Measurements from ENCODE around the gene SVBP.

The SVBP gene

DNA sequence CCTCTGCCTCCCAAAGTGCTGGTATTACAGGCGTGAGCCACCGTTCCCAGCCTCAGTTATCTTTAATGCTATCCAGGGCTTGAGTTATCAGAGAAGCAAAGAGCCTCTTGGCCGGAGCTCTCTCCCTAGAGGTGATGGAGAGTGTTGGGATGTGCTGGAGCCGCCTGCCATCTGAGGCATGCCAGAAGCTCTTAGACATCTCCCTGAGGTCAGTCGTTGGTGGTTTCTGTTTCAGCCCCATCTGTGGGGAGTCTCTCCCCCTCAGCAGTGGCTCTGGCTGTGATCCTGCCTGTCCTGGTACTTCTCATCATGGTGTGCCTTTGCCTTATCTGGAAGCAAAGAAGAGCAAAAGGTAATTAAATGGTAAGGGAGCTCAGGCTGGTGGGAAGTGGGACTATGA, 17.6 kb upstream of the SVBP start:
- no peak overlapping the region for H3K4me3 ChIP-seq (ENCODE audit: low read depth, low read length)
- POLR2A ChIA-PET, result no interaction called here
- DNase-seq (ENCODE audit: low read depth, low spot score), result no peak
- CTCF ChIA-PET, result interaction anchor here (0.9 to 1.6 kb wide), 3 partner anchors 10 to 29 kb away, joined by 3 to 7 read pairs (median 3); no protein-coding TSS in a partner anchor
- TF ChIP-seq, protein P1, sequence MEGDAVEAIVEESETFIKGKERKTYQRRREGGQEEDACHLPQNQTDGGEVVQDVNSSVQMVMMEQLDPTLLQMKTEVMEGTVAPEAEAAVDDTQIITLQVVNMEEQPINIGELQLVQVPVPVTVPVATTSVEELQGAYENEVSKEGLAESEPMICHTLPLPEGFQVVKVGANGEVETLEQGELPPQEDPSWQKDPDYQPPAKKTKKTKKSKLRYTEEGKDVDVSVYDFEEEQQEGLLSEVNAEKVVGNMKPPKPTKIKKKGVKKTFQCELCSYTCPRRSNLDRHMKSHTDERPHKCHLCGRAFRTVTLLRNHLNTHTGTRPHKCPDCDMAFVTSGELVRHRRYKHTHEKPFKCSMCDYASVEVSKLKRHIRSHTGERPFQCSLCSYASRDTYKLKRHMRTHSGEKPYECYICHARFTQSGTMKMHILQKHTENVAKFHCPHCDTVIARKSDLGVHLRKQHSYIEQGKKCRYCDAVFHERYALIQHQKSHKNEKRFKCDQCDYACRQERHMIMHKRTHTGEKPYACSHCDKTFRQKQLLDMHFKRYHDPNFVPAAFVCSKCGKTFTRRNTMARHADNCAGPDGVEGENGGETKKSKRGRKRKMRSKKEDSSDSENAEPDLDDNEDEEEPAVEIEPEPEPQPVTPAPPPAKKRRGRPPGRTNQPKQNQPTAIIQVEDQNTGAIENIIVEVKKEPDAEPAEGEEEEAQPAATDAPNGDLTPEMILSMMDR (IDR thresholded peaks at IDR 0.05; ENCODE audit: insufficient read depth, low read length, missing control alignments), result no peak

DNA sequence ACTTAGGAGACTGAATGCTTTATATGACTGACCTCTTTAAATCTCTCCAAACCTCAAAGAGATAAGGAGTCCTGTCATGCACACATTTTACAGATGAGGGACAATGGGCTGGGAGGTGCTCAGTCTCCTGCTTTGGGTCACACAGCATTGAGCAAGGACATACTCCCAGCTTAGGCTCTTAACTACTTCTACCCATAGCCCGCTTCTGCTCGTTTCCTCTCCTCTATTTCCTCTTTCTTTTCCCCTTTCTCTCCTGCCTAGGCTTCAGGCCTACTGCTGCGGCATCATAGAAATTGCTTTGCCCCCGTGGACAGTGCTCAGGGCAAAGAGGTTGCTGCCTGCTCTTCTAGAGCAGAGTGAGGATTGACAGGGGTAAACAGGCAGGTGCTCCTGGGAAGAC, 16.8 kb upstream of the SVBP start:
- POLR2A ChIA-PET, result no interaction called here
- H3K4me3 ChIP-seq (ENCODE audit: low read depth, low read length), result no peak overlapping the region
- TF ChIP-seq, protein P1 (IDR thresholded peaks at IDR 0.05; ENCODE audit: insufficient read depth, low read length, missing control alignments), result no peak
- CTCF ChIA-PET, result interaction anchor here (1.0 kb wide), 1 partner anchor 30 kb away, joined by 3 read pairs; no protein-coding TSS in a partner anchor
- no peak for DNase-seq (ENCODE audit: low read depth, low spot score)

DNA sequence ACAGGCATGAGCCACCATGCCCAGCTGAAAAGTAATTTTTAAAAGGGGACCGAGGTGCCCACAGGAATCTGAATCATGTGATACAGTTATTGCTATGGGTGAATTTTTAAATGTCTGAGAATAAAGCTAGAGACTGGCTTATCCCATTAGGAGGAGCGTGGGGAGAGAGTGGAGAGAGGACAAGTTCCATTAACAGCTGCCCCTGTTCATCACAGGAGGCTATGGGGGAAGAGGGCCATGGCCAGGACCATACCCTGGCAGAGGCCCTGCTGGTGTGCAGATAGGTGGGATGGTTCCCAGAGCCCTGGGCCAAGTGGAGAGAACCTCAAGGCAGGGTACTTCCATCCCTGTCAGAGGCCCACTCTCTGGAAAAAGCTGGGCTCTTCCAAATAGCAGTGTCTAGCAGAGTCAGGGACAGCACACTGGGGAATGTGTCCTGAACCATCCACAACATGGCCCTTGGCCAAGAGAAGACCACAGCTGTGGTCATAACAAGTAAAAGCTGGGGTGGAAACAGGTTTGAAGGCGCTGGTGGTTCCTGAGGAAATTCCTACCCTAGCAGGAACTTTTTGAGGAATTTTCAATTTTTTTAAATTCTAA, 15.5 kb upstream of the SVBP start:
- TF ChIP-seq, protein P1 (IDR thresholded peaks at IDR 0.05; ENCODE audit: insufficient read depth, low read length, missing control alignments), result no peak
- POLR2A ChIA-PET, result no interaction called here

DNA sequence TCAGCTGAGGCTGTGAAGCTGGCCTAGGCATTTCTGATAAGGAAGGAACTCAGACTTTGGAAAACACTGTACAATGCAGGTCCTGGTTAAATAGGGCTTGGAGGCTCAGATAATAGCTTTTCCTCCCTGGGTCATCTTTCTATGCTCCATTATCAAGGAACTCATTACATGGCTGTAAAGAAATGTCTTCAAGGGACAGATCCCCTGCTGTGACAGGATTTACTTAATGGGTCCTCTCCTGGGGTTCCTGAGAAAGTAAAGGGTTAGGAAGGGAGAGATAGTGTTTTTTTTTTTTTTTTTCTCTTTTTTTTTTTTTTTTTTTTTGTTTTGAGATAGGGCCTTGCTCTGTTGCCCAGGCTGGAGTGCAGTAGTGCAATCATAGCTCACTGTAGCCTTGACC, 14.1 kb upstream of the SVBP start:
- CTCF ChIA-PET, result interaction anchor here (1.9 kb wide), 1 partner anchor 15 kb away, joined by 8 read pairs; the partner anchor contains the start of gene ZNF691
- no peak overlapping the region for H3K4me3 ChIP-seq (ENCODE audit: low read depth, low read length)
- POLR2A ChIA-PET, result no interaction called here
- no peak for DNase-seq (ENCODE audit: low read depth, low spot score)
- TF ChIP-seq, protein P1 (IDR thresholded peaks at IDR 0.05; ENCODE audit: insufficient read depth, low read length, missing control alignments), result no peak

More for the DNA sequence above, 15.5 kb upstream of the SVBP start:
- CTCF ChIA-PET, result interaction anchor here (0.7 to 1.3 kb wide), 2 partner anchors 14 to 55 kb away, joined by 3 to 7 read pairs; partner anchors contain the start of gene ZNF691
- DNase-seq (ENCODE audit: low read depth, low spot score), result no peak
- H3K4me3 ChIP-seq (ENCODE audit: low read depth, low read length), result no peak overlapping the region

DNA sequence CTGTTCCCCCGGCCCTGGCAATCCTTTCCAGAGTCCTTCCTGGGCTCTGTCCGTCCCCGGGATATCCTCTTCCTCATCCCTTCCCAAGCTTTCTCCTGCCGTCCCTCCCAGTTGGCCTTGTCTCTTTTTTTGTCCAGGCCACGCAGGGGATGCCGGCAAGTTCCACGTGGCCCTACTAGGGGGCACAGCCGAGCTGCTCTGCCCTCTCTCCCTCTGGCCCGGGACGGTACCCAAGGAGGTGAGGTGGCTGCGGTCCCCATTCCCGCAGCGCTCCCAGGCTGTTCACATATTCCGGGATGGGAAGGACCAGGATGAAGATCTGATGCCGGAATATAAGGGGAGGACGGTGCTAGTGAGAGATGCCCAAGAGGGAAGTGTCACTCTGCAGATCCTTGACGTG, 13.4 kb upstream of the SVBP start:
- TF ChIP-seq, protein P1 (IDR thresholded peaks at IDR 0.05; ENCODE audit: insufficient read depth, low read length, missing control alignments), result no peak
- POLR2A ChIA-PET, result no interaction called here
- no peak for DNase-seq (ENCODE audit: low read depth, low spot score)
- H3K4me3 ChIP-seq (ENCODE audit: low read depth, low read length), result no peak overlapping the region
- CTCF ChIA-PET, result interaction anchor here (1.9 kb wide), 1 partner anchor 16 kb away, joined by 8 read pairs; the partner anchor contains the start of gene ZNF691

DNA sequence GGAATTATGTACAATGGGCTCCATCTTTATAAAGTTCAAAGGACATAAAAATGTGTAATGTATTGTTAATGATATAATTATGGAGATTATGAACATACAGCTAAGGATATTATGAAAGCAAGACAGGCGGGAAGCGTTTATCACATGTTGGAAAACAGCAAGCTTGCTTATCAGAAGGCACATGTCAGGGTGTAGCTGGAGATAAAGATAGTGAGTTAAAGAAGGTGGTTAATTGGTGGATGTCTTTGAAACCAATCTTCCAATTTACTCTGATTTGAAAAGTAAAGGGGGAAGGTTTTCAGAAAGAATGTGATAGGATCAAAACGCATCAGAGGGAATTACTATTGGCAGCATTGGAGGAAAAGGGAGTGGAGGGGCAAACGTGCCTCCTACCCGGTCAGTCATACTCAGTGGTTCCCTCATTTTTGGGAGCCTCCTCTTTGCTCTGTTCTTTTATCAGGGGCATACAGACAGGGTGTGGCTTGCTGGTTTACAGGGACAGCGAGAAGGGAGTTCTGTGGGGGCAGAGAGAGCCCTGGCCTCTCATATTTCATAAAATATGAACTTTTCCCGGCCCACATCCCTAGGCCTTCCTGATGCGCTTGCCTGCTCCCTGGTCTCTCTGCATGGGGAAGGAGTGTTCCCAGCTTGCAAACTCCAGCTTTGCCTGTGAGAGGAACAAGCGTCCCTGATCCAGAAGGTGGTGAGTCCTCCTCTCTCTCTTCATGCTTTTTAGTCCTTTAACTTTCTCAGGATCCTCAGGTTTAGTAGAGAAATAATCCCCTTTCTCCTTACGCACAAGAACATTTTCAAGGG, 8.0 kb upstream of the SVBP start:
- ChIA-PET CTCF (interaction anchor here (0.9 to 2.6 kb wide), 4 partner anchors 10 to 248 kb away, joined by 3 to 11 read pairs (median 6); partner anchors contain the start of gene ZNF691), POLR2A (interaction anchor here (0.8 kb wide), 1 partner anchor 59 kb away, joined by 3 read pairs; no protein-coding TSS in a partner anchor)
- TF ChIP-seq, protein P1 (IDR thresholded peaks at IDR 0.05; ENCODE audit: insufficient read depth, low read length, missing control alignments), result no peak
- H3K4me3 ChIP-seq (ENCODE audit: low read depth, low read length), result no peak overlapping the region
- DNase-seq (ENCODE audit: low read depth, low spot score), result no peak
